Keratinocyte (primary cell): ENCODE data around the gene SH3BP1. TPM values are rescaled to one million over a fixed set of nuclear protein-coding genes. Genes with fewer than 3 reads are reported as not detected.

Experiments
- DNase-seq: peaks from one replicate; pipeline ENCODE4 v3.0.0-alpha.2; 2011; ENCODE audit warnings: low read depth, missing footprints, low spot score
- FAIRE-seq: peaks from 2 replicates; lab custom pipeline; 2011; peaks lifted over from hg19 to GRCh38; lab: Jason Lieb, UNC
- H2AFZ ChIP-seq: 2 replicates; pipeline ENCODE4 v1.6.0; 2012; ENCODE audit warnings: low read length, control low read depth, inconsistent platforms; ENCODE audit not compliant: control insufficient read depth
- H3K27ac ChIP-seq: 2 replicates; pipeline ENCODE4 v1.5.1; 2011; ENCODE audit warnings: low read length; ENCODE audit not compliant: control insufficient read depth, insufficient read depth
- H3K27me3 ChIP-seq: 3 replicates; pipeline ENCODE4 v1.6.0; 2011; ENCODE audit warnings: low read length; ENCODE audit not compliant: control insufficient read depth, insufficient read depth; ENCODE audit errors: extremely low read depth
- H3K36me3 ChIP-seq, 2 experiments: 2 replicates in 1 of 2; 3 replicates in 1 of 2; pipeline ENCODE4 v1.5.1; 2011; ENCODE audit warnings: low read length in 2 of 2, mild to moderate bottlenecking in 1 of 2; ENCODE audit not compliant: control insufficient read depth in 2 of 2, insufficient read depth in 2 of 2; ENCODE audit errors: extremely low read depth in 1 of 2
- H3K4me1 ChIP-seq: 3 replicates; pipeline ENCODE4 v1.5.1; 2011; ENCODE audit warnings: low read length; ENCODE audit not compliant: control insufficient read depth, insufficient read depth; ENCODE audit errors: extremely low read depth
- H3K4me2 ChIP-seq: 3 replicates; pipeline ENCODE4 v1.6.0; 2011; ENCODE audit warnings: low read depth, low read length; ENCODE audit not compliant: control insufficient read depth, insufficient read depth; ENCODE audit errors: extremely low read depth
- H3K4me3 ChIP-seq, 3 experiments: fragments of 200-600 bp in 1 of 3; sonication (generic) in 1 of 3; 2 replicates in 2 of 3; 3 replicates in 1 of 3; pipeline ENCODE4 v1.5.1; 2011 to 2016; ENCODE audit warnings: low read length in 3 of 3, mild to moderate bottlenecking in 3 of 3, control low read depth in 2 of 3, inconsistent platforms in 1 of 3, low read depth in 1 of 3, mixed read lengths in 1 of 3, mixed run types in 1 of 3, moderate library complexity in 1 of 3; ENCODE audit not compliant: control insufficient read depth in 2 of 3, insufficient read depth in 2 of 3; ENCODE audit errors: extremely low read depth in 1 of 3
- H3K79me2 ChIP-seq: 2 replicates; pipeline ENCODE4 v1.6.0; 2012; ENCODE audit warnings: low read length; ENCODE audit not compliant: control insufficient read depth, insufficient read depth
- H3K9ac ChIP-seq: 3 replicates; pipeline ENCODE4 v1.6.0; 2011; ENCODE audit warnings: low read length; ENCODE audit not compliant: control insufficient read depth, insufficient read depth; ENCODE audit errors: extremely low read depth
- H3K9me1 ChIP-seq: 3 replicates; pipeline ENCODE4 v1.6.0; 2011; ENCODE audit warnings: low read length; ENCODE audit not compliant: control insufficient read depth, insufficient read depth; ENCODE audit errors: extremely low read depth
- H3K9me3 ChIP-seq: 2 replicates; pipeline ENCODE4 v1.5.1; 2012; ENCODE audit warnings: low read depth, low read length; ENCODE audit not compliant: control insufficient read depth
- H4K20me1 ChIP-seq: 3 replicates; pipeline ENCODE4 v1.6.0; 2011; ENCODE audit warnings: low read length; ENCODE audit not compliant: control insufficient read depth, insufficient read depth; ENCODE audit errors: extremely low read depth
- CTCF ChIP-seq, 3 experiments: IDR thresholded peaks in 1 of 3; conservative IDR thresholded peaks in 1 of 3; optimal IDR thresholded peaks in 1 of 3; 2 replicates in 2 of 3; 3 replicates in 1 of 3; pipeline versions ENCODE3 to v1.5.1; 2011; ENCODE audit warnings: low read length in 3 of 3, mild to moderate bottlenecking in 3 of 3, moderate library complexity in 2 of 3, control low read depth in 1 of 3, inconsistent platforms in 1 of 3; ENCODE audit not compliant: insufficient read depth in 2 of 3; ENCODE audit errors: extremely low read depth in 1 of 3
- EZH2 ChIP-seq: IDR thresholded peaks from one replicate; pipeline ENCODE4 v1.6.1; 2012; ENCODE audit warnings: inconsistent platforms, mild to moderate bottlenecking, low read length, moderate library complexity
- dilution Hi-C: fragments of 300-500 bp; cut with MboI; formaldehyde crosslinking; loops from one replicate; pipeline ENCODE4 v1.7.0; 2020; ENCODE audit warnings: low sequenced_read_pairs; ENCODE audit not compliant: extremely low pct_ligation_motif_present
- polyA plus RNA-seq, 5 experiments: library from polyadenylated mRNA; depleted of rRNA in 3 of 5; stranded (reverse) in 3 of 5; stranded (forward) in 1 of 5; unstranded in 1 of 5; fragments of >200 nt; gene quantifications; 1 replicate in 1 of 5; 2 replicates in 3 of 5; 3 replicates in 1 of 5; pipeline versions ENCODE4 v1.2.1 to v1.2.3, GENCODE V29; 2011 to 2012; ENCODE audit warnings: missing spikeins in 2 of 5, low read depth in 1 of 5, low replicate concordance in 1 of 5

The SH3BP1 gene
- polyA plus RNA-seq, 1 donor (not counting 4 experiments of a cell fraction or from before 2014, with no cell fraction given): 27.2 TPM

GRCh38 chr22:37624876-37625275 lies 14.6 kb upstream of the SH3BP1 start:
- no peak overlapping the region for H3K27ac ChIP-seq
- no peaks in the 10 kb centered on the region for H3K9me1 ChIP-seq
- H3K4me2 ChIP-seq: no peak overlapping the region
- H3K4me3 ChIP-seq: no peak overlapping the region
- TF ChIP-seq CTCF (optimal IDR thresholded peaks at IDR 0.05 in 1 of 3, IDR thresholded peaks at IDR 0.05 in 1 of 3, conservative IDR thresholded peaks at IDR 0.05 in 1 of 3; ENCODE audit: extremely low read depth in 1 of 3, insufficient read depth in 2 of 3, low read length in 3 of 3) (no peak), EZH2 (no peak)
- no peaks in the 10 kb centered on the region for H3K27me3 ChIP-seq
- no peak for FAIRE-seq
- H3K4me1 ChIP-seq: peaks cover 7% of the 10 kb centered on the region
- H3K9me3 ChIP-seq: no peaks in the 10 kb centered on the region
- peaks cover 24 to 29% of the 10 kb centered on the region in 2 experiments for H3K36me3 ChIP-seq
- no peak overlapping the region for H2AFZ ChIP-seq
- no peak for DNase-seq
- H4K20me1 ChIP-seq: no peaks in the 10 kb centered on the region
- H3K79me2 ChIP-seq: no peaks in the 10 kb centered on the region
- dilution Hi-C loops: no loop called here
- no peak overlapping the region for H3K9ac ChIP-seq

GRCh38 chr22:37625737-37626136 lies 13.7 kb upstream of the SH3BP1 start:
- H3K4me3 ChIP-seq: no peak overlapping the region
- H2AFZ ChIP-seq: no peak overlapping the region
- H4K20me1 ChIP-seq: no peaks in the 10 kb centered on the region
- DNase-seq: no peak
- no peaks in the 10 kb centered on the region for H3K27me3 ChIP-seq
- H3K36me3 ChIP-seq: peaks cover 26 to 28% of the 10 kb centered on the region in 2 experiments
- no peak for FAIRE-seq
- H3K9me1 ChIP-seq: no peaks in the 10 kb centered on the region
- H3K9ac ChIP-seq: no peak overlapping the region
- H3K9me3 ChIP-seq: no peaks in the 10 kb centered on the region
- H3K4me1 ChIP-seq: peaks cover 7% of the 10 kb centered on the region
- dilution Hi-C loops: no loop called here
- no peaks in the 10 kb centered on the region for H3K79me2 ChIP-seq
- H3K27ac ChIP-seq: no peak overlapping the region
- TF ChIP-seq CTCF (optimal IDR thresholded peaks at IDR 0.05 in 1 of 3, IDR thresholded peaks at IDR 0.05 in 1 of 3, conservative IDR thresholded peaks at IDR 0.05 in 1 of 3; ENCODE audit: extremely low read depth in 1 of 3, insufficient read depth in 2 of 3, low read length in 3 of 3): no peak
- no peak for TF ChIP-seq EZH2
- no peak overlapping the region for H3K4me2 ChIP-seq
